ENCODE measurements around the gene MORN4.

DNA sequence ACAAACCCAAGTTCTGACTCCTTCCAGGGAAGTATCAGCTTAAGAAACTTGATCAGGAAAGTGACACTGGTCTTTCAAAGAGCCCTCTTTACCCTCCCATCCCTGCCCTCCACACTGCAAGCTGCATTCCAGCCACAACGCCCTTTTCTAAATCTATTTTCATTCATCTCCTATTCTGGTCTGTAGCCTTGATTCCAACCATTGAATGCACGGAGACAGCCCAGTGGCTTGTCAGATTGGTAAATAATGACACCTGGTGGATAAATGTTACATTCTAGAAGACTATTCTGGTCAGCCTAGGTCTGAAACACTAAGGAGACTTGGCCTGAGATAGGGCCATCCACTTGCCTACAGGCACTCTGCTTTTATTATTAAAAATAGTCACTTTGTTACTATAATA lies 20.9 kb downstream of the MORN4 start:
- TF ChIP-seq ISL2 (CRISPR knock-in tag; IDR thresholded peaks at IDR 0.05), result no peak
- TF ChIP-seq TBP (CRISPR knock-in tag; IDR thresholded peaks at IDR 0.05), result no peak
- no peak for TF ChIP-seq THAP11 (CRISPR knock-in tag; IDR thresholded peaks at IDR 0.05)
- TF ChIP-seq, protein P1, sequence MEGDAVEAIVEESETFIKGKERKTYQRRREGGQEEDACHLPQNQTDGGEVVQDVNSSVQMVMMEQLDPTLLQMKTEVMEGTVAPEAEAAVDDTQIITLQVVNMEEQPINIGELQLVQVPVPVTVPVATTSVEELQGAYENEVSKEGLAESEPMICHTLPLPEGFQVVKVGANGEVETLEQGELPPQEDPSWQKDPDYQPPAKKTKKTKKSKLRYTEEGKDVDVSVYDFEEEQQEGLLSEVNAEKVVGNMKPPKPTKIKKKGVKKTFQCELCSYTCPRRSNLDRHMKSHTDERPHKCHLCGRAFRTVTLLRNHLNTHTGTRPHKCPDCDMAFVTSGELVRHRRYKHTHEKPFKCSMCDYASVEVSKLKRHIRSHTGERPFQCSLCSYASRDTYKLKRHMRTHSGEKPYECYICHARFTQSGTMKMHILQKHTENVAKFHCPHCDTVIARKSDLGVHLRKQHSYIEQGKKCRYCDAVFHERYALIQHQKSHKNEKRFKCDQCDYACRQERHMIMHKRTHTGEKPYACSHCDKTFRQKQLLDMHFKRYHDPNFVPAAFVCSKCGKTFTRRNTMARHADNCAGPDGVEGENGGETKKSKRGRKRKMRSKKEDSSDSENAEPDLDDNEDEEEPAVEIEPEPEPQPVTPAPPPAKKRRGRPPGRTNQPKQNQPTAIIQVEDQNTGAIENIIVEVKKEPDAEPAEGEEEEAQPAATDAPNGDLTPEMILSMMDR (CRISPR knock-in tag; IDR thresholded peaks at IDR 0.05), result peak; percentile 72
- TF ChIP-seq POGZ (CRISPR knock-in tag; IDR thresholded peaks at IDR 0.05), result no peak
- TF ChIP-seq FOXA1 (IDR thresholded peaks at IDR 0.05), result no peak
- no peak for TF ChIP-seq FOXA1 (CRISPR knock-in tag; IDR thresholded peaks at IDR 0.05)
- TF ChIP-seq, protein P2, sequence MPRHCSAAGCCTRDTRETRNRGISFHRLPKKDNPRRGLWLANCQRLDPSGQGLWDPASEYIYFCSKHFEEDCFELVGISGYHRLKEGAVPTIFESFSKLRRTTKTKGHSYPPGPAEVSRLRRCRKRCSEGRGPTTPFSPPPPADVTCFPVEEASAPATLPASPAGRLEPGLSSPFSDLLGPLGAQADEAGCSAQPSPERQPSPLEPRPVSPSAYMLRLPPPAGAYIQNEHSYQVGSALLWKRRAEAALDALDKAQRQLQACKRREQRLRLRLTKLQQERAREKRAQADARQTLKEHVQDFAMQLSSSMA (CRISPR knock-in tag; IDR thresholded peaks at IDR 0.05), result no peak
- no peak for TF ChIP-seq BRD4 (CRISPR knock-in tag; IDR thresholded peaks at IDR 0.05)
- TF ChIP-seq, protein P3, sequence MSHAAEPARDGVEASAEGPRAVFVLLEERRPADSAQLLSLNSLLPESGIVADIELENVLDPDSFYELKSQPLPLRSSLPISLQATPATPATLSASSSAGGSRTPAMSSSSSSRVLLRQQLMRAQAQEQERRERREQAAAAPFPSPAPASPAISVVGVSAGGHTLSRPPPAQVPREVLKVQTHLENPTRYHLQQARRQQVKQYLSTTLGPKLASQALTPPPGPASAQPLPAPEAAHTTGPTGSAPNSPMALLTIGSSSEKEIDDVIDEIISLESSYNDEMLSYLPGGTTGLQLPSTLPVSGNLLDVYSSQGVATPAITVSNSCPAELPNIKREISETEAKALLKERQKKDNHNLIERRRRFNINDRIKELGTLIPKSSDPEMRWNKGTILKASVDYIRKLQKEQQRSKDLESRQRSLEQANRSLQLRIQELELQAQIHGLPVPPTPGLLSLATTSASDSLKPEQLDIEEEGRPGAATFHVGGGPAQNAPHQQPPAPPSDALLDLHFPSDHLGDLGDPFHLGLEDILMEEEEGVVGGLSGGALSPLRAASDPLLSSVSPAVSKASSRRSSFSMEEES (CRISPR knock-in tag; IDR thresholded peaks at IDR 0.05), result no peak
- TF ChIP-seq POLR2A (IDR thresholded peaks at IDR 0.05; ENCODE audit: insufficient read depth in 1 of 2, low read depth in 2 of 2, low read length in 2 of 2), result no peak
- TF ChIP-seq, protein P4, sequence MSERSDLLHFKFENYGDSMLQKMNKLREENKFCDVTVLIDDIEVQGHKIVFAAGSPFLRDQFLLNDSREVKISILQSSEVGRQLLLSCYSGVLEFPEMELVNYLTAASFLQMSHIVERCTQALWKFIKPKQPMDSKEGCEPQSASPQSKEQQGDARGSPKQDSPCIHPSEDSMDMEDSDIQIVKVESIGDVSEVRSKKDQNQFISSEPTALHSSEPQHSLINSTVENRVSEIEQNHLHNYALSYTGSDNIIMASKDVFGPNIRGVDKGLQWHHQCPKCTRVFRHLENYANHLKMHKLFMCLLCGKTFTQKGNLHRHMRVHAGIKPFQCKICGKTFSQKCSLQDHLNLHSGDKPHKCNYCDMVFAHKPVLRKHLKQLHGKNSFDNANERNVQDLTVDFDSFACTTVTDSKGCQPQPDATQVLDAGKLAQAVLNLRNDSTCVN (CRISPR knock-in tag; IDR thresholded peaks at IDR 0.05; ENCODE audit: borderline replicate concordance), result no peak
- TF ChIP-seq SOX5 (CRISPR knock-in tag; IDR thresholded peaks at IDR 0.05; ENCODE audit: borderline replicate concordance), result no peak
- TF ChIP-seq, protein P5, sequence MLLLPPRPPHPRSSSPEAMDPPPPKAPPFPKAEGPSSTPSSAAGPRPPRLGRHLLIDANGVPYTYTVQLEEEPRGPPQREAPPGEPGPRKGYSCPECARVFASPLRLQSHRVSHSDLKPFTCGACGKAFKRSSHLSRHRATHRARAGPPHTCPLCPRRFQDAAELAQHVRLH (CRISPR knock-in tag; IDR thresholded peaks at IDR 0.05; ENCODE audit: borderline replicate concordance, low read depth), result no peak
- TF ChIP-seq ZNF773 (CRISPR knock-in tag; IDR thresholded peaks at IDR 0.05; ENCODE audit: borderline replicate concordance), result no peak

Data from HepG2 (cell line).